HFFc6 (cell line): Measurements from ENCODE around the gene TMEM45A. TPM values are rescaled to one million over a fixed set of nuclear protein-coding genes. Genes with fewer than 3 reads are reported as not detected.
"Not testable (repeated sequence)": the region's sequence is repeated elsewhere in the genome, so short reads cannot be mapped to it uniquely, and the experiment has no call there.

Source experiments
- DNase-seq: peaks from one replicate; pipeline ENCODE4 v3.0.0-alpha.2; 2018
- H3K27ac Mint-ChIP-seq: 2 replicates; pipeline ENCODE4 v1.8.0; 2020; ENCODE audit warnings: mild to moderate bottlenecking, mixed read lengths
- H3K27me3 Mint-ChIP-seq: 2 replicates; pipeline ENCODE4 v1.8.0; 2021; ENCODE audit warnings: mild to moderate bottlenecking, moderate library complexity, mixed read lengths; ENCODE audit not compliant: insufficient read depth
- H3K36me3 Mint-ChIP-seq: 2 replicates; pipeline ENCODE4 v1.8.0; 2021; ENCODE audit warnings: low read depth, mixed read lengths
- H3K4me1 Mint-ChIP-seq: 2 replicates; pipeline ENCODE4 v1.8.0; 2020; ENCODE audit warnings: low read depth, mixed read lengths
- H3K4me3 Mint-ChIP-seq: 2 replicates; pipeline ENCODE4 v1.8.0; 2020; ENCODE audit warnings: mild to moderate bottlenecking, moderate library complexity, mixed read lengths
- H3K9me3 Mint-ChIP-seq: 2 replicates; pipeline ENCODE4 v1.8.0; 2020; ENCODE audit warnings: mild to moderate bottlenecking, mixed read lengths
- total RNA-seq, 6 experiments: library from RNA; stranded (reverse); fragmentation: NEBNext Ultra II Directional; extraction: Animal tissue kit (Norgen Biotek cat#: 25700); gene quantifications; 2 replicates in 1 of 6; 3 replicates in 5 of 6; pipeline ENCODE4 v1.2.3, GENCODE V29; 2021
- TF ChIP-seq, protein P1 (sequence below): fragments of 200-600 bp; sonication (generic); IDR thresholded peaks from 2 replicates; pipeline ENCODE4 v1.5.0; 2021; ENCODE audit warnings: antibody characterized with exemption, mild to moderate bottlenecking

The TMEM45A gene
- total RNA-seq, 6 experiments from 2014 or later, result 25.2 to 44.1 (median 28.5) TPM

DNA sequence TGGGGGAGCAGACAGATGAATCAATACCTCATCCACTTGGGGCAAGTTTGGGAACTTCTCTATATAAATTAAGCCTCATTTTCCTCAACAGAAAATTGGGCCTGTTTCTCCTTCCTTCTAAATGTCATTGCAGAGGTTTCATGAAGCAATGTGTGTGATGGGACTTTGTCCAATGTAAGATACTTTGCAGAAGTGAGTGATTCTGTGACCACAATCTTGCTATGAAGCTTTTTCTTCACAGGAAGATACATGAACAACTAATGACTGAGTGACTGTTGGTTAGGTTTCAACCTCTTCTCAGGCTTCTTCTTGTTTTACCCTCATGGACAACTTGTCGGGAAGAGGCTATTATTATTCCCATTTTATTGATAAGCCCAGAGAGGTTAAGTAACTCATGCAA, 11.0 kb downstream of the TMEM45A start:
- Mint-ChIP-seq H3K27ac (no peak overlapping the region), H3K9me3 (no peaks in the 10 kb centered on the region), H3K4me3 (no peak overlapping the region), H3K4me1 (peaks cover 17% of the 10 kb centered on the region), H3K27me3 (no peaks in the 10 kb centered on the region), H3K36me3 (peaks cover 13% of the 10 kb centered on the region; the same call in 1 of the 2 replicates)
- no peak for DNase-seq
- TF ChIP-seq, protein P1, sequence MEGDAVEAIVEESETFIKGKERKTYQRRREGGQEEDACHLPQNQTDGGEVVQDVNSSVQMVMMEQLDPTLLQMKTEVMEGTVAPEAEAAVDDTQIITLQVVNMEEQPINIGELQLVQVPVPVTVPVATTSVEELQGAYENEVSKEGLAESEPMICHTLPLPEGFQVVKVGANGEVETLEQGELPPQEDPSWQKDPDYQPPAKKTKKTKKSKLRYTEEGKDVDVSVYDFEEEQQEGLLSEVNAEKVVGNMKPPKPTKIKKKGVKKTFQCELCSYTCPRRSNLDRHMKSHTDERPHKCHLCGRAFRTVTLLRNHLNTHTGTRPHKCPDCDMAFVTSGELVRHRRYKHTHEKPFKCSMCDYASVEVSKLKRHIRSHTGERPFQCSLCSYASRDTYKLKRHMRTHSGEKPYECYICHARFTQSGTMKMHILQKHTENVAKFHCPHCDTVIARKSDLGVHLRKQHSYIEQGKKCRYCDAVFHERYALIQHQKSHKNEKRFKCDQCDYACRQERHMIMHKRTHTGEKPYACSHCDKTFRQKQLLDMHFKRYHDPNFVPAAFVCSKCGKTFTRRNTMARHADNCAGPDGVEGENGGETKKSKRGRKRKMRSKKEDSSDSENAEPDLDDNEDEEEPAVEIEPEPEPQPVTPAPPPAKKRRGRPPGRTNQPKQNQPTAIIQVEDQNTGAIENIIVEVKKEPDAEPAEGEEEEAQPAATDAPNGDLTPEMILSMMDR, result no peak

DNA sequence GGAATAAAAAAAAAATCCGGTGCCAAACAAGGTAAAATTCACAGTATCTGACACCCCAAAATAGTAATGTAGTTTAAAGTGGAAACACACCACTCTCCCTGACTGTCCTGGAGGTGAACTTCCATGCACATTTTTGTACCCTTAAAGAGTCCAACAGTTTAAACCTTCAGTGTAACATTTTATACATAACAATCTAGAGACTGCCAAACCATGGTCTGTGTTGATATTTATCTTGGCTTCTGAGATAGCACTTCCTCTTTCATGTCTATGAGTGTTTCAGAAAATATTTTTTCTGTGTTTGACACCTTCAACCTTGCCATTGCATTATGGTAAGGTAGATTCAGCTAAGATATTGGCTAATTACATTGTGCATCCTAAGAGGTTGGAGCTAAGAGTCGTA, 13.9 kb downstream of the TMEM45A start:
- Mint-ChIP-seq H3K27ac (no peak overlapping the region), H3K27me3 (no peaks in the 10 kb centered on the region), H3K4me3 (no peak overlapping the region), H3K4me1 (peaks cover 14% of the 10 kb centered on the region), H3K9me3 (no peaks in the 10 kb centered on the region), H3K36me3 (peaks cover 19% of the 10 kb centered on the region)
- TF ChIP-seq, protein P1, result no peak
- no peak for DNase-seq

DNA sequence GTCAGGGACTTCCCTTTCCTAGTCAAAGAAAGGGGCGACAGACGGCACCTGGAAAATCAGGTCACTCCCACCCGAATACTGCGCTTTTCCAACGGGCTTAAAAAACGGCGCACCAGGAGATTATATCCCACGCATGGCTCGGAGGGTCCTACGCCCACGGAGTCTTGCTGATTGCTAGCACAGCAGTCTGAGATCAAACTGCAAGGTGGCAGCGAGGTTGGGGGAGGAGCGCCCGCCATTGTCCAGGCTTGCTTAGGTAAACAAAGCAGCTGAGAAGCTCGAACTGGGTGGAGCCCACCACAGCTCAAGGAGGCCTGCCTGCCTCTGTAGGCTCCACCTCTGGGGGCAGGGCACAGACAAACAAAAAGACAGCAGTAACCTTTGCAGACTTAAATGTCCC, 17.4 kb downstream of the TMEM45A start:
- H3K4me3 Mint-ChIP-seq, DNase-seq, H3K27me3 Mint-ChIP-seq, H3K27ac Mint-ChIP-seq, H3K9me3 Mint-ChIP-seq: not testable (repeated sequence)
- Mint-ChIP-seq H3K36me3 (peaks cover 14% of the 10 kb centered on the region), H3K4me1 (peaks cover 13% of the 10 kb centered on the region)

DNA sequence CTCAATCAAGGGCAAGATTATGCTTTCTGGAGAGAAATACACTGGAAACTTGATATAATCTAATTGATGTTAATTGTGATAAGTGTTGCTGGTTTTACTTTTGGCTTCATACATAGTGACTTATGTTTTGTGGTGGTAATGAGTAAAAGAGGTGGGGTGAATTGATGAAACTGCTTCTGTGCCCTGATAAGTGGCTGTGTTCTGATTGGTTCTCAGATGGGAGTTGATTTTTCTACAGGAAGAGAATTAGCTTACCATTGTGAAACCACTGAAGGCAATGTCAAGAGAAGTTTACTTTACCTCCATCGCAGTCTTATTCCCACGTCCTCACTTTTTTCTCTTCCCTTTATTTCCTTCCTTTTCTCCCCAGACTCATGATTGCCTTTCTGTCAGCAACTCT, 23.8 kb downstream of the TMEM45A start:
- Mint-ChIP-seq H3K36me3 (no peaks in the 10 kb centered on the region), H3K4me3 (no peak overlapping the region), H3K9me3 (no peaks in the 10 kb centered on the region), H3K27me3 (no peaks in the 10 kb centered on the region; the same call in 1 of the 2 replicates), H3K27ac (peak overlapping the region; percentile 31; the same call in 1 of the 2 replicates), H3K4me1 (peaks cover 44% of the 10 kb centered on the region)
- TF ChIP-seq, protein P1, result no peak
- DNase-seq, result no peak

DNA sequence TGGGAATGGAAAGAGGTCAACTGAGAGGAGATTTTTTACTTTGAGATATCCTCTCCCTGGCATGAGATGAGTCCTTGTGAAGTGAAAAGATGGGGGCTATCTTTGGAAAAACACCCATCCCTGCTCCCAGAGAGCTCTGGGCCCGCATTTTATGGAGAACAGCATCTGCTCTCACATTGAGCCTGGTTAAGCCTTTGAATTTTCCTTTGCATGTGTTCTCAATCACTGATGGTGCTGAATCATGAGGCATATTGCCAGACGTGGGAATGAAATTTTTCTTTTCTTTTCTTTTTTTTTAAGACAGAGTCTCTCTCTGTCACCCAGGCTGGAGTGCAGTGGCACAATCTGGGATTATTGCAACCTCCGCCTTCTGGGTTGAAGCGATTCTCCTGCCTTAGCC, 24.4 kb downstream of the TMEM45A start:
- H3K27ac Mint-ChIP-seq, result peak overlapping the region; percentile 31
- H3K36me3 Mint-ChIP-seq, result 0 out of 2 replicates have a peak, but pooled peaks cover 5% of the 10 kb centered on the region
- H3K9me3 Mint-ChIP-seq, result no peaks in the 10 kb centered on the region
- TF ChIP-seq, protein P1, result no peak
- no peaks in the 10 kb centered on the region; the same call in 1 of the 2 replicates for H3K27me3 Mint-ChIP-seq
- no peak overlapping the region for H3K4me3 Mint-ChIP-seq
- peak; percentile 63 for DNase-seq
- H3K4me1 Mint-ChIP-seq, result peaks cover 44% of the 10 kb centered on the region

DNA sequence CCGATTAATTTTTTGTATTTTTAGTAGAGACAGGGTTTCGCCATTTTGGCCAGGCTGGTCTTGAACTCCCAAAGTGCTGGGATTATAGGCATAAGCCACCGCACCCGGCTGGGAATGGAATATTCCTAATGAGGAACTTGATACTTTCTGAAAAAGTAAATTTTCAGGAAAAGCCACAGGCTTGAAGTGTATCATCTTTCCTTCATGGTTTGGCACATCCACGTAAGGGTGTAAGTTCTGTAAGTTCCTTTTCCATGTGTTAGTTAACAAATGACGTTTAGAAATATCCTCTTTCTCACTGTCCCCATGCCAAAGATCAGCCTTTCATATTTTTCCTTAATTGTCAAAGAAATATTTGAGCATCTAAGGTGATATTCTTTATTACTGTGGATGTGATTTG, 24.9 kb downstream of the TMEM45A start:
- DNase-seq, result no peak
- Mint-ChIP-seq H3K27ac (no peak overlapping the region), H3K27me3 (no peaks in the 10 kb centered on the region; the same call in 1 of the 2 replicates), H3K36me3 (0 out of 2 replicates have a peak, but pooled peaks cover 5% of the 10 kb centered on the region), H3K4me3 (no peak overlapping the region), H3K4me1 (peaks cover 44% of the 10 kb centered on the region), H3K9me3 (no peaks in the 10 kb centered on the region)
- TF ChIP-seq, protein P1, result no peak
